HG03439 (cell line): ENCODE measurements around the gene CAPN10.

Experiments
- ATAC-seq: cut with Tn5 transposase; IDR thresholded peaks from one replicate; pipeline ENCODE4 v1.9.1; 2021; ENCODE audit warnings: mild to moderate bottlenecking, moderate library complexity; ENCODE audit not compliant: unreplicated experiment

The CAPN10 gene

GRCh38 chr2:240573516-240574385, 12.8 kb upstream of the CAPN10 start:
- no peak for ATAC-seq

GRCh38 chr2:240574386-240575100, 12.0 kb upstream of the CAPN10 start:
- no peak for ATAC-seq

- ATAC-seq = no peak
These were observed 11.2 kb upstream of the CAPN10 start for GRCh38 chr2:240575101-240575965.

GRCh38 chr2:240576036-240576435, 10.5 kb upstream of the CAPN10 start:
- no peak for ATAC-seq

GRCh38 chr2:240576436-240577205, 9.9 kb upstream of the CAPN10 start:
- ATAC-seq = no peak

GRCh38 chr2:240577281-240578109, 9.0 kb upstream of the CAPN10 start:
- ATAC-seq = no peak

- ATAC-seq = no peak
These were observed 8.5 kb upstream of the CAPN10 start for GRCh38 chr2:240578110-240578450.

- ATAC-seq = no peak
These were observed 8.0 kb upstream of the CAPN10 start for GRCh38 chr2:240578488-240578887.

- peak; percentile 9 for ATAC-seq
These were observed 7.3 kb upstream of the CAPN10 start for GRCh38 chr2:240579071-240579762.

- peak; percentile 46 for ATAC-seq
These were observed 6.5 kb upstream of the CAPN10 start for GRCh38 chr2:240579771-240580614.

- no peak for ATAC-seq
These were observed 4.7 kb upstream of the CAPN10 start for GRCh38 chr2:240581811-240582210.

GRCh38 chr2:240582781-240583180, 3.8 kb upstream of the CAPN10 start:
- no peak for ATAC-seq

GRCh38 chr2:240583774-240584173, 2.8 kb upstream of the CAPN10 start:
- no peak for ATAC-seq

- peak; percentile 54 for ATAC-seq
These were observed 2.0 kb upstream of the CAPN10 start for GRCh38 chr2:240584486-240585031.

GRCh38 chr2:240585101-240585500, 1.4 kb upstream of the CAPN10 start:
- ATAC-seq = peak; percentile 13

- ATAC-seq = no peak
These were observed 795 bp upstream of the CAPN10 start for GRCh38 chr2:240585681-240586197.

- ATAC-seq = peak; percentile 1
These were observed 626 bp downstream of the CAPN10 start for GRCh38 chr2:240586919-240587800.
